C4-2B (cell line): ENCODE results near the gene ADCYAP1R1.

ENCODE experiments used
- CTCF ChIP-seq: fragments of 450-650 bp; conservative IDR thresholded peaks from 2 replicates; pipeline ENCODE4 v1.5.1; 2017; ENCODE audit warnings: mild to moderate bottlenecking
- ZFX ChIP-seq: fragments of 450-650 bp; IDR thresholded peaks from 2 replicates; pipeline ENCODE4 v1.6.1; 2017

DNA sequence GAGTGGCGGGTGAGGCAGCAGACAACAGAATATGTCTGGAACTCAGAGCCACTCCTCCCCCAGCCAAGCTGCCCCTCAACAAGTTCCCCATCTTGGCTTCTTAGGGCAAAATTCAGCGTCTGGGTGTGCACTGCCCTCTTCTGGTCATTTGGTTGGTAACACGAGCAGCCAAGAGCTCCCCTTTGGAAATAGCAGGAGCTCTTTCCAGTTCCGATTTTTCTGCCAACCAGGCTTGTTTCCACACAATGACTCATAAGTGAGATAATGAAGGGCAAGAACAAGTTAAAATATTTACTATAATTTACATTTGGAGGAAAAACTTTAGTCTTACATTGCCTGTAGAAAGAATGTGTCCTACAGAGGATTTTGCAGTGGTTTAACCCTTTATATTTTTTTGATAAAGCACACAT is 70.5 kb downstream of the ADCYAP1R1 start:
- TF ChIP-seq CTCF (peak; percentile 93), ZFX (no peak)
